Tibial nerve (tissue), 4 donors: ENCODE measurements around the gene OPALIN.

ENCODE experiments used
- CTCF ChIP-seq, 5 experiments: fragments of 200-600 bp in 3 of 5; fragments of 450-650 bp in 2 of 5; sonication (generic) in 3 of 5; IDR thresholded peaks; one replicate each; pipeline ENCODE4 v1.5.1; 2016 to 2019; ENCODE audit warnings: antibody characterized with exemption in 5 of 5, mild to moderate bottlenecking in 3 of 5, moderate library complexity in 2 of 5
- EP300 ChIP-seq, 2 donors: sonication (generic); formaldehyde crosslinking; IDR thresholded peaks; one replicate each; pipeline ENCODE4 v1.6.1; 2017; ENCODE audit warnings: antibody characterized with exemption in 2 of 2, mild to moderate bottlenecking in 1 of 2
- POLR2A ChIP-seq, 2 donors: fragments of 450-650 bp; IDR thresholded peaks; one replicate each; pipeline ENCODE4 v1.6.1; 2017; ENCODE audit warnings: antibody characterized with exemption in 2 of 2, mild to moderate bottlenecking in 2 of 2, moderate library complexity in 2 of 2

DNA sequence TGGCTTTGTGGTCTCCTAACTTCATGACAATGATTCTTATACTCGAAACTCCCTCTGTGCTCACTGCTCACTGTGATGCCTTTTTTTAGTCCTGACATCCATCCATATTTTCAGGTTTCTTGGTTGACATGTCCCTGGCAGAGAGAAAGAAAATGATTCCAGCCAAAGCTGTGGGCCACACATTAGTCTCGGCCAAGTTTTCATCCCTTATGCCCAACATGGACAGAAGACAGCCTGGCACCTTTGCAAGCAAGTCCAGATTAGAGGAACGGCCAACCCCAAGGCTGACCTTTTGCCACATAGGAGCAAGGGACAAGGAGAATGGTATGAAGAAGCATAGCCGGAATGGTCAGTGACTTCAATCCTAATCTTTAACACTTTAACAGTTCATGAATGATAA, 8.7 kb upstream of the OPALIN start:
- TF ChIP-seq POLR2A (IDR thresholded peaks at IDR 0.05) (no peak), CTCF (IDR thresholded peaks at IDR 0.05) (no peak), EP300 (IDR thresholded peaks at IDR 0.05) (no peak)
